ENCODE data around the gene KCNC3. TPM values are rescaled to one million over a fixed set of nuclear protein-coding genes. Genes with fewer than 3 reads are reported as not detected.
A peak's percentile ranks its signal among the peaks of the same experiment; 100 is the strongest.

KCNC3 gene
- total and polyA plus RNA-seq, 10 of the 15 experiments (the other 5 are each of a cell fraction or from before 2014, with no cell fraction given) = 0.08 to 3.8 (median 0.44) TPM; not detected in 2

- no peak for TF ChIP-seq STAT3 (IDR thresholded peaks at IDR 0.05; ENCODE audit: low read depth, low read length)
- TF ChIP-seq SIN3A (IDR thresholded peaks at IDR 0.05; ENCODE audit: low read depth, low read length) = peak; percentile 72; the same call in 1 of the 2 replicates
- TF ChIP-seq YY1 (IDR thresholded peaks at IDR 0.05; ENCODE audit: low read depth, low read length) = peak; percentile 85
- TF ChIP-seq GABPA (IDR thresholded peaks at IDR 0.05; ENCODE audit: low read depth) = peak; percentile 100
- TF ChIP-seq ZNF217 (IDR thresholded peaks at IDR 0.05) = no peak
- peak; percentile 80; the same call in 1 of the 2 replicates for TF ChIP-seq MXI1 (IDR thresholded peaks at IDR 0.05; ENCODE audit: low read depth, low read length)
- TF ChIP-seq SMC3 (IDR thresholded peaks at IDR 0.05; ENCODE audit: borderline replicate concordance, low read length) = no peak
- 0 out of 2 replicates have a peak, but pooled peaks have one; percentile 12 for TF ChIP-seq E2F4 (IDR thresholded peaks at IDR 0.05; ENCODE audit: low read depth, low read length)
- TF ChIP-seq HDAC6 (IDR thresholded peaks at IDR 0.05; ENCODE audit: unreplicated experiment) = no peak
- TF ChIP-seq ELK1 (IDR thresholded peaks at IDR 0.05; ENCODE audit: low read depth, low read length) = peak; percentile 99
- TF ChIP-seq TCF12 (IDR thresholded peaks at IDR 0.05; ENCODE audit: low read depth, low read length) = peak; percentile 61; the same call in 1 of the 2 replicates
- no peak for TF ChIP-seq HDAC2 (IDR thresholded peaks at IDR 0.05)
- TF ChIP-seq MTA2 (IDR thresholded peaks at IDR 0.05; ENCODE audit: low read depth) = no peak; the same call in none of the 2 replicates
- peak; percentile 56; the same call in 1 of the 2 replicates for TF ChIP-seq BACH1 (IDR thresholded peaks at IDR 0.05; ENCODE audit: borderline replicate concordance)
- TF ChIP-seq FOXM1 (IDR thresholded peaks at IDR 0.05; ENCODE audit: low read depth, low read length) = no peak
- no peak for TF ChIP-seq USF1 (IDR thresholded peaks at IDR 0.05; ENCODE audit: borderline replicate concordance, extremely low read length, insufficient read depth, low read depth, low read length)
- TF ChIP-seq ASH2L (IDR thresholded peaks at IDR 0.05; ENCODE audit: borderline replicate concordance, low read depth) = peak; percentile 85; the same call in 1 of the 2 replicates
- TF ChIP-seq BHLHE40 (IDR thresholded peaks at IDR 0.05; ENCODE audit: borderline replicate concordance in 1 of 2, low read depth in 2 of 2, low read length in 1 of 2) = peak; percentile 19 to 36; a peak in 2 of 4 replicates
- 0 out of 2 replicates have a peak, but pooled peaks have one; percentile 26 for TF ChIP-seq CEBPZ (IDR thresholded peaks at IDR 0.05; ENCODE audit: low read depth, low read length)
- no peak for TF ChIP-seq NFXL1 (IDR thresholded peaks at IDR 0.05; ENCODE audit: borderline replicate concordance)
- TF ChIP-seq STAT1 (conservative IDR thresholded peaks at IDR 0.05) = no peak; the same call in none of the 2 replicates
- TF ChIP-seq POLR2AphosphoS5 (IDR thresholded peaks at IDR 0.05; ENCODE audit: low read length) = peak; percentile 85
- peak; percentile 76 for TF ChIP-seq RUNX3 (IDR thresholded peaks at IDR 0.05; ENCODE audit: low read length)
- no peak for TF ChIP-seq EZH2 (IDR thresholded peaks at IDR 0.05; ENCODE audit: borderline replicate concordance, control insufficient read depth, low read depth, low read length)
Measured at GRCh38 chr19:50376166-50377050, 47.2 kb upstream of the KCNC3 start, which contains the start of gene NR1H2 (continued).
